Upper lobe of left lung (tissue), 4 donors: ENCODE data around the gene FAAH2.

Experiments used
- CTCF ChIP-seq, 6 experiments: fragments of 450-650 bp in 4 of 6; fragments of 200-600 bp in 2 of 6; sonication (generic) in 2 of 6; IDR thresholded peaks; one replicate each; pipeline ENCODE4 v1.5.1; 2016 to 2019; ENCODE audit warnings: antibody characterized with exemption in 6 of 6
- POLR2A ChIP-seq, 4 donors: fragments of 450-650 bp; IDR thresholded peaks; one replicate each; pipeline ENCODE4 v1.5.1; 2016 to 2017; ENCODE audit warnings: antibody characterized with exemption in 4 of 4, mild to moderate bottlenecking in 2 of 4

- TF ChIP-seq CTCF (IDR thresholded peaks at IDR 0.05) (no peak), POLR2A (IDR thresholded peaks at IDR 0.05) (no peak)
Measured at GRCh38 chrX:57329008-57329407, 42.5 kb downstream of the FAAH2 start.
